ENCODE measurements around the gene CASP5. TPM values are rescaled to one million over a fixed set of nuclear protein-coding genes. Genes with fewer than 3 reads are reported as not detected.

The CASP5 gene
- polyA plus RNA-seq, 1 donor (not counting 4 experiments of a cell fraction or from before 2014, with no cell fraction given): not detected

DNA sequence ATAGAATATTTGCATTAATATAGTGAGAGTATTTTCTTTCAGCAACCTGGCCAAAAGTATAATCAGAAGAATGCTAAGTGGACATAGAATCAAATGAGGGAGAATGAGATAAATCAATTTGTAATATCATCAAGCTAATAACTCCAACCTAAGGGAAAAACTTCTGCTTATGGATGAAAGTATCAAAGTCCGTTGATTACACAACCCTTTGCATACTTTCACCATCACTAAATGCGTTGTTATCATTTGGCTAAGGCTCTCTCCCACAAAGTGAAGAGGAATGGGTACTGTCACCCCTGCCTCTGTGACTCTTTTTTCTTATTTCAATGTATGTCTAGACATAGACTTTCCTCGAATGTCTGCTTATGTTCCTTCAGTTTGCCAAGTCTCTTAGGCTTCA is 38.2 kb downstream of the CASP5 start:
- Histone ChIP-seq H3K9ac (ENCODE audit: control insufficient read depth, extremely low read depth, insufficient read depth, low read length) (no peak overlapping the region), H3K36me3 (ENCODE audit: control insufficient read depth in 2 of 2, extremely low read depth in 1 of 2, insufficient read depth in 2 of 2, low read length in 2 of 2) (no peaks in the 10 kb centered on the region), H3K27me3 (ENCODE audit: control insufficient read depth, extremely low read depth, insufficient read depth, low read length) (no peaks in the 10 kb centered on the region), H3K4me2 (ENCODE audit: control insufficient read depth, extremely low read depth, insufficient read depth, low read depth, low read length) (no peak overlapping the region), H3K9me3 (ENCODE audit: control insufficient read depth, low read depth, low read length) (no peaks in the 10 kb centered on the region), H4K20me1 (ENCODE audit: control insufficient read depth, extremely low read depth, insufficient read depth, low read length) (no peaks in the 10 kb centered on the region), H3K9me1 (ENCODE audit: control insufficient read depth, extremely low read depth, insufficient read depth, low read length) (no peaks in the 10 kb centered on the region), H2AFZ (ENCODE audit: control insufficient read depth, low read length) (no peak overlapping the region), H3K79me2 (ENCODE audit: control insufficient read depth, insufficient read depth, low read length) (no peaks in the 10 kb centered on the region), H3K27ac (ENCODE audit: control insufficient read depth, insufficient read depth, low read length) (no peak overlapping the region), H3K4me1 (ENCODE audit: control insufficient read depth, extremely low read depth, insufficient read depth, low read length) (no peaks in the 10 kb centered on the region), H3K4me3 (ENCODE audit: control insufficient read depth in 2 of 3, extremely low read depth in 1 of 3, insufficient read depth in 2 of 3, low read depth in 1 of 3, low read length in 3 of 3) (no peak overlapping the region)
- TF ChIP-seq EZH2 (IDR thresholded peaks at IDR 0.05; ENCODE audit: low read length): no peak
- TF ChIP-seq, protein P1, sequence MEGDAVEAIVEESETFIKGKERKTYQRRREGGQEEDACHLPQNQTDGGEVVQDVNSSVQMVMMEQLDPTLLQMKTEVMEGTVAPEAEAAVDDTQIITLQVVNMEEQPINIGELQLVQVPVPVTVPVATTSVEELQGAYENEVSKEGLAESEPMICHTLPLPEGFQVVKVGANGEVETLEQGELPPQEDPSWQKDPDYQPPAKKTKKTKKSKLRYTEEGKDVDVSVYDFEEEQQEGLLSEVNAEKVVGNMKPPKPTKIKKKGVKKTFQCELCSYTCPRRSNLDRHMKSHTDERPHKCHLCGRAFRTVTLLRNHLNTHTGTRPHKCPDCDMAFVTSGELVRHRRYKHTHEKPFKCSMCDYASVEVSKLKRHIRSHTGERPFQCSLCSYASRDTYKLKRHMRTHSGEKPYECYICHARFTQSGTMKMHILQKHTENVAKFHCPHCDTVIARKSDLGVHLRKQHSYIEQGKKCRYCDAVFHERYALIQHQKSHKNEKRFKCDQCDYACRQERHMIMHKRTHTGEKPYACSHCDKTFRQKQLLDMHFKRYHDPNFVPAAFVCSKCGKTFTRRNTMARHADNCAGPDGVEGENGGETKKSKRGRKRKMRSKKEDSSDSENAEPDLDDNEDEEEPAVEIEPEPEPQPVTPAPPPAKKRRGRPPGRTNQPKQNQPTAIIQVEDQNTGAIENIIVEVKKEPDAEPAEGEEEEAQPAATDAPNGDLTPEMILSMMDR (optimal IDR thresholded peaks at IDR 0.05 in 1 of 3, IDR thresholded peaks at IDR 0.05 in 1 of 3, conservative IDR thresholded peaks at IDR 0.05 in 1 of 3; ENCODE audit: extremely low read depth in 1 of 3, insufficient read depth in 2 of 3, low read length in 3 of 3): no peak
- FAIRE-seq (no peak), DNase-seq (ENCODE audit: low read depth, low spot score) (no peak)
- dilution Hi-C loops (cut with MboI; ENCODE audit: extremely low pct_ligation_motif_present, low sequenced_read_pairs): no loop called here

DNA sequence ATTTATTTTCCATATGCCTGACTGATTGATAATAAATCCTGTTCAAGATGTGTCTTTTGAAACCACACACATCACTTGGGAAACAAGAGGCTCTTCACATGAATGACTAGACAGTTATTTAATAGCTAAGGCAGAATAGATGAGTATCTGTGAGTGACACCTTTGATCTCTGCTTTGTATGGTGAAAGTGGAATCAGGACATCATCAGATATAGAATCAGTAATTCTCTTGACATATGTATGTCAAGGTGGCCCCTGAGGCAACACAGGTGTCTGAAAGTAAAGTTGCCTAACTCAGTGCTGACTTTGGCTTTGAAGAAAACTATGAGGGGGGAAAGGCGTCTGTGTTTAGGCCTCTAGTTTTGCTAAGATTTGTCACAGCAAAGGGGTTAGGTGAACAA is 43.1 kb downstream of the CASP5 start:
- no peaks in the 10 kb centered on the region for H3K9me3 ChIP-seq (ENCODE audit: control insufficient read depth, low read depth, low read length)
- H3K4me3 ChIP-seq (ENCODE audit: control insufficient read depth in 2 of 3, extremely low read depth in 1 of 3, insufficient read depth in 2 of 3, low read depth in 1 of 3, low read length in 3 of 3): no peak overlapping the region
- H3K9me1 ChIP-seq (ENCODE audit: control insufficient read depth, extremely low read depth, insufficient read depth, low read length): no peaks in the 10 kb centered on the region
- H2AFZ ChIP-seq (ENCODE audit: control insufficient read depth, low read length): no peak overlapping the region
- no peaks in the 10 kb centered on the region for H3K4me1 ChIP-seq (ENCODE audit: control insufficient read depth, extremely low read depth, insufficient read depth, low read length)
- no peak overlapping the region for H3K9ac ChIP-seq (ENCODE audit: control insufficient read depth, extremely low read depth, insufficient read depth, low read length)
- DNase-seq (ENCODE audit: low read depth, low spot score) (no peak), FAIRE-seq (no peak)
- H4K20me1 ChIP-seq (ENCODE audit: control insufficient read depth, extremely low read depth, insufficient read depth, low read length): no peaks in the 10 kb centered on the region
- no peaks in the 10 kb centered on the region for H3K27me3 ChIP-seq (ENCODE audit: control insufficient read depth, extremely low read depth, insufficient read depth, low read length)
- H3K4me2 ChIP-seq (ENCODE audit: control insufficient read depth, extremely low read depth, insufficient read depth, low read depth, low read length): no peak overlapping the region
- H3K27ac ChIP-seq (ENCODE audit: control insufficient read depth, insufficient read depth, low read length): no peak overlapping the region
- no peak for TF ChIP-seq EZH2 (IDR thresholded peaks at IDR 0.05; ENCODE audit: low read length)
- TF ChIP-seq, protein P1 (optimal IDR thresholded peaks at IDR 0.05 in 1 of 3, IDR thresholded peaks at IDR 0.05 in 1 of 3, conservative IDR thresholded peaks at IDR 0.05 in 1 of 3; ENCODE audit: extremely low read depth in 1 of 3, insufficient read depth in 2 of 3, low read length in 3 of 3): no peak
- H3K79me2 ChIP-seq (ENCODE audit: control insufficient read depth, insufficient read depth, low read length): no peaks in the 10 kb centered on the region
- dilution Hi-C loops (cut with MboI; ENCODE audit: extremely low pct_ligation_motif_present, low sequenced_read_pairs): no loop called here
- H3K36me3 ChIP-seq (ENCODE audit: control insufficient read depth in 2 of 2, extremely low read depth in 1 of 2, insufficient read depth in 2 of 2, low read length in 2 of 2): no peaks in the 10 kb centered on the region

All from keratinocyte (primary cell).